Transverse colon (tissue), 4 donors: ENCODE results near the gene KCNQ4. TPM values are rescaled to one million over a fixed set of nuclear protein-coding genes. Genes with fewer than 3 reads are reported as not detected.

Experiments used
- DNase-seq: peaks from one replicate; pipeline ENCODE4 v3.0.0-alpha.2; 2019
- H3K27ac ChIP-seq, 4 donors: fragments of 200-600 bp; sonication (generic); 2 replicates each; pipeline ENCODE4 v1.5.1; 2016 to 2018; ENCODE audit warnings: inconsistent platforms in 4 of 4
- H3K27me3 ChIP-seq: fragments of 200-600 bp; sonication (generic); 2 replicates; pipeline ENCODE4 v1.5.1; 2017; ENCODE audit warnings: inconsistent platforms
- H3K36me3 ChIP-seq, 4 donors: fragments of 200-600 bp; sonication (generic); 2 replicates each; pipeline ENCODE4 v1.5.1; 2017 to 2019; ENCODE audit warnings: inconsistent platforms in 4 of 4
- H3K4me1 ChIP-seq, 4 donors: fragments of 200-600 bp; sonication (generic); 2 replicates each; pipeline ENCODE4 v1.5.1; 2017 to 2020; ENCODE audit warnings: inconsistent platforms in 4 of 4
- H3K4me3 ChIP-seq, 4 donors: fragments of 200-600 bp; sonication (generic); 1 replicate in 1 of 4; 2 replicates in 3 of 4; pipeline versions ENCODE4 v1.5.1 to v1.6.1; 2017 to 2019; ENCODE audit warnings: inconsistent platforms in 4 of 4
- H3K9me3 ChIP-seq, 2 donors: fragments of 200-600 bp; sonication (generic); 2 replicates each; pipeline ENCODE4 v1.5.1; 2017 to 2019; ENCODE audit warnings: inconsistent platforms in 2 of 2
- CTCF ChIP-seq, 5 experiments: fragments of 200-600 bp in 3 of 5; fragments of 450-650 bp in 2 of 5; sonication (generic) in 3 of 5; IDR thresholded peaks; 1 replicate in 2 of 5; 2 replicates in 3 of 5; pipeline ENCODE4 v1.5.1; 2016 to 2017; ENCODE audit warnings: antibody characterized with exemption in 5 of 5, inconsistent platforms in 3 of 5, mild to moderate bottlenecking in 2 of 5, moderate library complexity in 1 of 5
- EP300 ChIP-seq: sonication (generic); formaldehyde crosslinking; IDR thresholded peaks from one replicate; pipeline ENCODE4 v1.6.1; 2017; ENCODE audit warnings: antibody characterized with exemption, low read depth
- POLR2A ChIP-seq: fragments of 450-650 bp; IDR thresholded peaks from one replicate; pipeline ENCODE4 v1.6.1; 2016; ENCODE audit warnings: antibody characterized with exemption, mild to moderate bottlenecking, moderate library complexity
- POLR2AphosphoS5 ChIP-seq, 3 donors: sonication (generic); formaldehyde crosslinking; IDR thresholded peaks; one replicate each; pipeline ENCODE4 v1.6.1; 2016; ENCODE audit warnings: antibody characterized with exemption in 3 of 3
- WGBS, 2 donors: methylation state at CpG; one replicate each; pipeline ENCODE4 v1.1.5; 2018; ENCODE audit warnings: low coverage in 1 of 2; 5-methylcytosine and 5-hydroxymethylcytosine counted together
- in situ Hi-C, 4 donors: fragments of 200-750 bp; cut with MboI; loops; one replicate each; pipeline versions ENCODE4 v1.15.0 to v1.15.1; 2017; ENCODE audit warnings: low sequenced_read_pairs in 3 of 4, low pct_ligation_motif_present in 1 of 4, low pct_unique_long_range_greater_than_20kb in 1 of 4
- intact Hi-C: fragments of 100-400 bp; cut with DNase I; formaldehyde crosslinking; loops from one replicate; pipeline ENCODE4 v1.15.1; 2023; ENCODE audit warnings: low total_unique reads
- small RNA-seq, 4 donors: library from RNA; depleted of rRNA; stranded (forward); fragments of <200 nt; gene quantifications; one replicate each; pipeline ENCODE3, GENCODE V24; 2016
- total RNA-seq, 4 donors: library from RNA; depleted of rRNA; stranded (reverse); fragments of >200 nt; gene quantifications; one replicate each; pipeline ENCODE4 v1.1.0, GENCODE V29; 2016

KCNQ4 gene
- total RNA-seq, 4 donors from 2014 or later = 3.1 to 33.7 (median 3.6) TPM

GRCh38 chr1:40887012-40887378 lies 103.4 kb downstream of the KCNQ4 start:
- no peak overlapping the region for H3K4me3 ChIP-seq
- H3K27me3 ChIP-seq = peaks cover 36% of the 10 kb centered on the region
- 86% methylated on average over 1 of the region's 1 CpG; no CpG with 5 or more reads in 1 of the 2 donors for WGBS, 2 donors
- H3K36me3 ChIP-seq = no peaks in the 10 kb centered on the region
- no peak for DNase-seq
- in situ Hi-C loops (no loop called here), intact Hi-C loops (no loop called here)
- TF ChIP-seq EP300 (no peak), POLR2AphosphoS5 (IDR thresholded peaks at IDR 0.05) (no peak), CTCF (IDR thresholded peaks at IDR 0.05) (no peak), POLR2A (no peak)
- no peaks in the 10 kb centered on the region for H3K9me3 ChIP-seq
- no peak overlapping the region for H3K27ac ChIP-seq
- H3K4me1 ChIP-seq = peaks cover 0 to 8% (median 2%) of the 10 kb centered on the region in 4 donors

GRCh38 chr1:40887652-40888051 lies 104.1 kb downstream of the KCNQ4 start:
- intact Hi-C loops = no loop called here
- in situ Hi-C loops = no loop called here
- Histone ChIP-seq H3K9me3 (no peaks in the 10 kb centered on the region), H3K36me3 (no peaks in the 10 kb centered on the region), H3K27me3 (peaks cover 35% of the 10 kb centered on the region), H3K27ac (no peak overlapping the region), H3K4me3 (no peak overlapping the region), H3K4me1 (peaks cover 0 to 8% (median 2%) of the 10 kb centered on the region in 4 donors)
- TF ChIP-seq EP300 (no peak), CTCF (IDR thresholded peaks at IDR 0.05) (no peak), POLR2A (no peak), POLR2AphosphoS5 (IDR thresholded peaks at IDR 0.05) (no peak)
- DNase-seq = no peak
- 91 to 94% methylated on average over 5 to 6 of the region's 6 CpGs for WGBS, 2 donors

Small RNA genes within 50 kb of the gene (small RNA-seq; reads per million reads assigned to genes)
- 11.9 to 18.7 (median 12.5) reads per million in 4 donors for gene MIR30C1
- 426 to 2,338 (median 1,501) reads per million in 4 donors for gene MIR30E
- gene RN7SL326P = 0 to 0.12 (median 0) reads per million in 4 donors

Other genes starting within 250 kb of the KCNQ4 start
- gene RIMS3, start 118.1 kb upstream of the KCNQ4 start, total RNA-seq = 10 to 100 TPM in 1 of 4 donors, 1 to 10 TPM in 3; 1.9 to 14.7 (median 5.4) TPM
- gene NFYC, start 92.1 kb upstream of the KCNQ4 start, total RNA-seq = 100 to 1,000 TPM in 1 of 4 donors, 10 to 100 TPM in 3; 34.4 to 101 (median 76.4) TPM
- 10 to 100 TPM in 3 of 4 donors, 1 to 10 TPM in 1; 7.6 to 30.1 (median 16.5) TPM for gene CITED4, start 78.6 kb downstream of the KCNQ4 start, total RNA-seq
- 10 to 100 TPM in 3 of 4 donors, 1 to 10 TPM in 1; 6.3 to 32.2 (median 19.7) TPM for gene CTPS1, start 195.9 kb downstream of the KCNQ4 start, total RNA-seq
- 1 to 10 TPM in 2 of 4 donors, under 1 TPM in 1, not detected in 1; 0.55 to 3.0 (median 1.3) TPM for gene SLFNL1, start 237.9 kb downstream of the KCNQ4 start, total RNA-seq